ENCODE measurements around the gene B4GALT2.

B4GALT2 gene

DNA sequence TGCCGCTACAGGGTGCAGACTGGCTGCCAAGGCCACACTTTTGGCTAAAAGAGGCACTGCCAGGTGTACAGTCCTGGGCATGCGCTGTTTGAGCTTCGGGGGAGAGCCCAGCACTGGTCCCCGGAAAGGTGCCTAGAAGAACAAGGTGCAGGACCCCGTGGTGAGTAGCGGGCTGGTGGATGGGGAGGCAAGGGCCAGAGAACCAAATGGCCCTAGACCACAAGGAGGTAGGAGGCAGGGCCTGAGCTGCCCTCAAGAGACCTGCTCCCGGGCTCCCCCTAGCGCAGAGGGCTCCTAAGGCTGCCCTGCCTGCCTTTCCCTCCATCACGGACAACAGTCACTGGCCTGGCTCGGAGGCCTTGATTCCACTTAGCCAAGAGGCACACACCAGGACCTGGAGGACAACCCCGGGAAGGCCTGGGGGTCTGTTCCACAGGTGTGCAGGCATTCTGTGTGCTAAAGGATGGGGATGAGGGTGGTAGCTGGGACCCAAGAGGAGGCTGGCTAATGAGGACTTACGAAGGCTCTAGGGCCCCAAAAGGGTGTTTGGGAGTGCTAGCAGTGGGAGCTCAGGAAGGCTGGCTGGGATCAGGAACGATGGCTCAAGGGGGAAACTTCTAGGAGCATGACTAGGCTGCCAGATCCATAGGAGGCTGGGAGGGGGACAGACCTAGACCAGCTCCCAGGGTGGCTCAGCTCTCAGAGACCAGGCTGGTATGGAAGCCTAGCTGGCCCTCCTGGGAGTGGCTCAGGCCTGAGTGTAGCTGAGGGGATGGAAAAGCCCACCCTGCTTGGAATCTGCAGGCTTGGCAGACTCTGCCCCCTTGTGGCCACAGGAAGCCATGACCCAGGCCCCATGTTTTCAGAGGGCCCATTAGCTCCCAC is 44.7 kb upstream of the B4GALT2 start:
- DNase-seq = peak; percentile 58
- Histone ChIP-seq H3K14ac (ENCODE audit: low read length in 2 of 2) (no peak overlapping the region), H2BK12ac (ENCODE audit: low read length in 2 of 2) (peak overlapping the region in 1 of 2 experiments; percentile 37), H2BK5ac (ENCODE audit: low read depth, low read length, poor library complexity, severe bottlenecking) (no peak overlapping the region), H3K4me1 (ENCODE audit: control insufficient read depth, insufficient read depth, low read depth, low read length) (peaks cover 53% of the 10 kb centered on the region), H3K23ac (ENCODE audit: low read length in 2 of 2) (peak overlapping the region in 1 of 2 experiments; percentile 28), H3K18ac (ENCODE audit: low read depth in 1 of 2, low read length in 2 of 2) (no peak overlapping the region), H2BK120ac (ENCODE audit: low read depth, low read length) (no peak overlapping the region), H3K79me1 (replicated peaks; ENCODE audit: low read length, poor library complexity, severe bottlenecking) (no peaks in the 10 kb centered on the region), H3K36me3 (ENCODE audit: control insufficient read depth in 1 of 2, insufficient read depth in 2 of 2, low read depth in 1 of 2, low read length in 2 of 2) (peaks cover 6 to 25% of the 10 kb centered on the region in 2 experiments), H3K4me2 (ENCODE audit: low read length, poor library complexity, severe bottlenecking) (no peak overlapping the region), H3K9me3 (ENCODE audit: control insufficient read depth, low read length) (peaks cover 5% of the 10 kb centered on the region), H3K27ac (ENCODE audit: low read length, poor library complexity, severe bottlenecking) (no peak overlapping the region), H3K4me3 (ENCODE audit: insufficient read depth in 1 of 2, low read depth in 1 of 2, low read length in 2 of 2) (peak overlapping the region in 1 of 2 experiments; percentile 68), H4K91ac (ENCODE audit: low read length) (no peak overlapping the region), H2BK15ac (ENCODE audit: low read depth, poor library complexity, severe bottlenecking) (no peak overlapping the region), H2AK5ac (ENCODE audit: low read length, severe bottlenecking) (no peak overlapping the region), H3K9ac (ENCODE audit: low read length) (peak overlapping the region; percentile 34), H4K8ac (ENCODE audit: low read length) (peak overlapping the region; percentile 8), H3K27me3 (ENCODE audit: control insufficient read depth in 1 of 2, insufficient read depth in 1 of 2, low read length in 2 of 2) (peaks cover 5 to 49% of the 10 kb centered on the region in 2 experiments), H2AFZ (ENCODE audit: low read depth, low read length) (no peak overlapping the region), H3K4ac (ENCODE audit: low read depth in 1 of 2, low read length in 2 of 2) (no peak overlapping the region)
- 51% methylated on average over 13 of the region's 13 CpGs for WGBS

DNA sequence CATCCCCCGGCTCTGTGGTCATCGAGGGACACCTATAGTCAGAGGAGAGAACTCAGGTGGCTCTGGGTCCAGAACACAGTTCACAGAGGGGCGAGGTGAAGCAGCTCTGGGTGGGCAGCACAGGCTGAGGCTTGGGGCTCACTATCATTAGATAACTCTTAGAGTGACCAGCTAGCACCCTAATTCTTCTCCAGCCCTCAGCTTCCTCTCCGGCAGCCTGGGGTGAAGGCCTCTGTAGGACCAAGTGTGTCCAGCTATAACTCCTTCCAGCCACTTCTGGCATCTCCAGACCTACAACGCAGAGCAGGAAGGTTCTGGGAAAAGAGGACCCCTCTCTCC is 44.1 kb upstream of the B4GALT2 start:
- Histone ChIP-seq H3K27me3 (ENCODE audit: control insufficient read depth in 1 of 2, insufficient read depth in 1 of 2, low read length in 2 of 2) (peaks cover 11 to 55% of the 10 kb centered on the region in 2 experiments), H3K4me3 (ENCODE audit: insufficient read depth in 1 of 2, low read depth in 1 of 2, low read length in 2 of 2) (no peak overlapping the region), H3K79me1 (replicated peaks; ENCODE audit: low read length, poor library complexity, severe bottlenecking) (no peaks in the 10 kb centered on the region), H3K36me3 (ENCODE audit: control insufficient read depth in 1 of 2, insufficient read depth in 2 of 2, low read depth in 1 of 2, low read length in 2 of 2) (peaks cover 3 to 21% of the 10 kb centered on the region in 2 experiments), H2AFZ (ENCODE audit: low read depth, low read length) (no peak overlapping the region), H3K23ac (ENCODE audit: low read length in 2 of 2) (no peak overlapping the region), H3K4me1 (ENCODE audit: control insufficient read depth, insufficient read depth, low read depth, low read length) (peaks cover 49% of the 10 kb centered on the region), H2AK5ac (ENCODE audit: low read length, severe bottlenecking) (no peak overlapping the region), H3K9me3 (ENCODE audit: control insufficient read depth, low read length) (peaks cover under 1% of the 10 kb centered on the region), H3K14ac (ENCODE audit: low read length in 2 of 2) (no peak overlapping the region), H3K4ac (ENCODE audit: low read depth in 1 of 2, low read length in 2 of 2) (no peak overlapping the region), H3K27ac (ENCODE audit: low read length, poor library complexity, severe bottlenecking) (no peak overlapping the region), H2BK120ac (ENCODE audit: low read depth, low read length) (no peak overlapping the region), H3K18ac (ENCODE audit: low read depth in 1 of 2, low read length in 2 of 2) (no peak overlapping the region), H2BK5ac (ENCODE audit: low read depth, low read length, poor library complexity, severe bottlenecking) (no peak overlapping the region), H3K4me2 (ENCODE audit: low read length, poor library complexity, severe bottlenecking) (no peak overlapping the region), H2BK15ac (ENCODE audit: low read depth, poor library complexity, severe bottlenecking) (no peak overlapping the region), H3K9ac (ENCODE audit: low read length) (no peak overlapping the region), H4K8ac (ENCODE audit: low read length) (no peak overlapping the region), H4K91ac (ENCODE audit: low read length) (no peak overlapping the region), H2BK12ac (ENCODE audit: low read length in 2 of 2) (no peak overlapping the region)
- no peak for DNase-seq
- 63% methylated on average over 5 of the region's 5 CpGs for WGBS

DNA sequence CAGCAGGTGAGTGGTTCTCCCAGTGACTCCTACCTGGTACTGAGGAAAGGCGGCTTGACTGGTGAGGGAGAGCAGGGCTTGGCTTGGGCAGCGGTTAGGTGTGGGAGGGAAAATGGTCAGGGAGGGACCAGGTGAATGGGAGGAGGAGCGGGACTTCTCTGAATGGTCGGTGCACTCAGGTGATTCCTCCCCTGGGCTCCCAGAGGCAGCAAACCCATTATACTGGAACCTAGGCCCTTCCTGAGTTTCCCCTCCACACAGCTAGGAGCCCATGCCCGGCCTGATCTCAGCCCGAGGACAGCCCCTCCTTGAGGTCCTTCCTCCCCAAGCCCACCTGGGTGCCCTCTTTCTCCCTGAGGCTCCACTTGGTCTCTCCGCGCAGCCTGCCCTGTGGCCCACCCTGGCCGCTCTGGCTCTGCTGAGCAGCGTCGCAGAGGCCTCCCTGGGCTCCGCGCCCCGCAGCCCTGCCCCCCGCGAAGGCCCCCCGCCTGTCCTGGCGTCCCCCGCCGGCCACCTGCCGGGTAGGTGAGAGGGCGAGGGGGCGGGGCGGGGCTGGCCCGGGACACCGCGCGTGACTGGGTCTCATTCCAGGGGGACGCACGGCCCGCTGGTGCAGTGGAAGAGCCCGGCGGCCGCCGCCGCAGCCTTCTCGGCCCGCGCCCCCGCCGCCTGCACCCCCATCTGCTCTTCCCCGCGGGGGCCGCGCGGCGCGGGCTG is 43.1 kb upstream of the B4GALT2 start:
- no peak overlapping the region for H2AK5ac ChIP-seq (ENCODE audit: low read length, severe bottlenecking)
- peaks cover 48% of the 10 kb centered on the region for H3K4me1 ChIP-seq (ENCODE audit: control insufficient read depth, insufficient read depth, low read depth, low read length)
- 20% methylated on average over 21 of the region's 48 CpGs for WGBS
- peaks cover 0 to 12% of the 10 kb centered on the region in 2 experiments for H3K36me3 ChIP-seq (ENCODE audit: control insufficient read depth in 1 of 2, insufficient read depth in 2 of 2, low read depth in 1 of 2, low read length in 2 of 2)
- H2BK12ac ChIP-seq (ENCODE audit: low read length in 2 of 2) = no peak overlapping the region
- no peaks in the 10 kb centered on the region for H3K9me3 ChIP-seq (ENCODE audit: control insufficient read depth, low read length)
- H3K27ac ChIP-seq (ENCODE audit: low read length, poor library complexity, severe bottlenecking) = no peak overlapping the region
- H3K79me1 ChIP-seq (replicated peaks; ENCODE audit: low read length, poor library complexity, severe bottlenecking) = no peaks in the 10 kb centered on the region
- no peak overlapping the region for H2BK15ac ChIP-seq (ENCODE audit: low read depth, poor library complexity, severe bottlenecking)
- H4K91ac ChIP-seq (ENCODE audit: low read length) = peak overlapping the region; percentile 25
- no peak overlapping the region for H2AFZ ChIP-seq (ENCODE audit: low read depth, low read length)
- peak overlapping the region; percentile 51 for H3K4me2 ChIP-seq (ENCODE audit: low read length, poor library complexity, severe bottlenecking)
- H3K9ac ChIP-seq (ENCODE audit: low read length) = no peak overlapping the region
- DNase-seq = no peak
- H2BK120ac ChIP-seq (ENCODE audit: low read depth, low read length) = no peak overlapping the region
- H3K27me3 ChIP-seq (ENCODE audit: control insufficient read depth in 1 of 2, insufficient read depth in 1 of 2, low read length in 2 of 2) = peaks cover 13 to 57% of the 10 kb centered on the region in 2 experiments
- H4K8ac ChIP-seq (ENCODE audit: low read length) = no peak overlapping the region
- no peak overlapping the region for H3K14ac ChIP-seq (ENCODE audit: low read length in 2 of 2)
- no peak overlapping the region for H2BK5ac ChIP-seq (ENCODE audit: low read depth, low read length, poor library complexity, severe bottlenecking)
- H3K4ac ChIP-seq (ENCODE audit: low read depth in 1 of 2, low read length in 2 of 2) = peak overlapping the region in 1 of 2 experiments; percentile 12
- peak overlapping the region in 1 of 2 experiments; percentile 14 for H3K18ac ChIP-seq (ENCODE audit: low read depth in 1 of 2, low read length in 2 of 2)
- H3K23ac ChIP-seq (ENCODE audit: low read length in 2 of 2) = no peak overlapping the region
- peak overlapping the region in 1 of 2 experiments; percentile 46 for H3K4me3 ChIP-seq (ENCODE audit: insufficient read depth in 1 of 2, low read depth in 1 of 2, low read length in 2 of 2)

All from mesenchymal stem cell (in vitro differentiated cells and primary cell).